ENCODE results near the gene CASK. TPM values are rescaled to one million over a fixed set of nuclear protein-coding genes. Genes with fewer than 3 reads are reported as not detected.

The CASK gene
- total and polyA plus RNA-seq, 7 donors, result 9.5 to 37.1 (median 18.4) TPM

- Histone ChIP-seq H3K27ac (no peak overlapping the region), H3K36me3 (no peaks in the 10 kb centered on the region), H3K27me3 (no peaks in the 10 kb centered on the region), H3K9me3 (no peaks in the 10 kb centered on the region), H3K4me3 (no peak overlapping the region), H3K4me1 (peaks cover 0 to 7% (median 0%) of the 10 kb centered on the region in 4 donors)
- no peak for DNase-seq
- intact Hi-C loops (cut with DNase I), result loop anchor here (5.0 kb wide), 1 partner anchor 1758 kb away; no protein-coding TSS in a partner anchor
- WGBS, 2 donors, result 84 to 87% methylated on average over 6 of the region's 6 CpGs
- TF ChIP-seq POLR2A (IDR thresholded peaks at IDR 0.05) (no peak), POLR2AphosphoS5 (IDR thresholded peaks at IDR 0.05) (no peak), CTCF (IDR thresholded peaks at IDR 0.05) (no peak), EP300 (IDR thresholded peaks at IDR 0.05) (no peak)
Measured at GRCh38 chrX:41799661-41800060, 123.7 kb downstream of the CASK start.

DNA sequence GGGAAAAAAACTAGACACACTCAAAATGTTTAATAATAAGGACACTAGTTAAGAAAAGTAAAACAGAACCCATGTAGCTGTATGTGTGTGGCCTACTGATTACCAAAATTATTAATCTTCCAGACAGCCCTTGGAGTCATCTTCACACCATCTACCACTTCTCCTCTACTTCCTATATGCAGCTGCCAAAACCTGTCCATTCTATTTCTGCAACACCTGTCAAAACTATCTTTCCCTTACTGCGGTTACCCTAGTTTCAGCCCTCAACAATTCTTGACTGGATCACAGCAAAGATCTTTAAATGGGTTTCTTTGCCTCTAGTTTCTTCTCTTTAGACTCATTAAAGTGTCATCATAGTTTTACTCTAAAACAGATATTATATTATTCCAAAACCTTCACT is 126.8 kb downstream of the CASK start:
- WGBS, 2 donors, result 81 to 98% methylated on average over 1 of the region's 1 CpG
- no peak for DNase-seq
- H3K27ac ChIP-seq, result no peak overlapping the region
- intact Hi-C loops (cut with DNase I), result loop anchor here (5.0 kb wide), 1 partner anchor 1761 kb away; no protein-coding TSS in a partner anchor
- H3K36me3 ChIP-seq, result no peaks in the 10 kb centered on the region
- no peaks in the 10 kb centered on the region for H3K9me3 ChIP-seq
- H3K27me3 ChIP-seq, result no peaks in the 10 kb centered on the region
- peaks cover 0 to 7% (median 0%) of the 10 kb centered on the region in 4 donors for H3K4me1 ChIP-seq
- H3K4me3 ChIP-seq, result no peak overlapping the region
- TF ChIP-seq EP300 (IDR thresholded peaks at IDR 0.05) (no peak), CTCF (IDR thresholded peaks at IDR 0.05) (no peak), POLR2AphosphoS5 (IDR thresholded peaks at IDR 0.05) (no peak), POLR2A (IDR thresholded peaks at IDR 0.05) (no peak)

GRCh38 chrX:41796046-41796445 is 127.3 kb downstream of the CASK start:
- H3K27me3 ChIP-seq, result no peaks in the 10 kb centered on the region
- H3K4me3 ChIP-seq, result no peak overlapping the region
- no peaks in the 10 kb centered on the region for H3K9me3 ChIP-seq
- DNase-seq, result no peak
- no peak overlapping the region for H3K27ac ChIP-seq
- TF ChIP-seq POLR2A (IDR thresholded peaks at IDR 0.05) (no peak), POLR2AphosphoS5 (IDR thresholded peaks at IDR 0.05) (no peak), EP300 (IDR thresholded peaks at IDR 0.05) (no peak), CTCF (IDR thresholded peaks at IDR 0.05) (no peak)
- 38 to 63% methylated on average over 1 of the region's 1 CpG for WGBS, 2 donors
- no peaks in the 10 kb centered on the region for H3K36me3 ChIP-seq
- intact Hi-C loops (cut with DNase I), result loop anchor here (5.0 kb wide), 1 partner anchor 1761 kb away; no protein-coding TSS in a partner anchor
- peaks cover 0 to 7% (median 0%) of the 10 kb centered on the region in 4 donors for H3K4me1 ChIP-seq

DNA sequence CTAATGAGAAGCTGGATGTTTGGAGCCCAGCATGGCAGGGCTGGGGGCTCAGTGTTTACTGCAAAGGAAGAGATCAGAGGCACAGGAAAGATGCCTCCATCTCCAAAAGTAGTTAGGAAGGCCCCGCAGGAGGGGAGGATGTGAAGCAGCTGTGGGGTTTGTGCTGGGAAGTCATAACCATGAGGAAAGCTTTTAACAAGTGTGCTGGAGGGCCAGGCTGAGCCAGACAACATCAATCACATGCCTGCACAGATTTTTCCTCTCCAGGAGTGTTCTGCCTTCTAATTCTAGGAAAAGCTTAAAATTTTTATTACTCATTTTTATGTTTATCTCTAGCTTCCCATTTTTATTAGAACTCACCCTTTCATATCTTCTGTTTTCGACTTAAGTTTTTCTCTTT is 134.0 kb downstream of the CASK start:
- DNase-seq, result peak; percentile 72

DNA sequence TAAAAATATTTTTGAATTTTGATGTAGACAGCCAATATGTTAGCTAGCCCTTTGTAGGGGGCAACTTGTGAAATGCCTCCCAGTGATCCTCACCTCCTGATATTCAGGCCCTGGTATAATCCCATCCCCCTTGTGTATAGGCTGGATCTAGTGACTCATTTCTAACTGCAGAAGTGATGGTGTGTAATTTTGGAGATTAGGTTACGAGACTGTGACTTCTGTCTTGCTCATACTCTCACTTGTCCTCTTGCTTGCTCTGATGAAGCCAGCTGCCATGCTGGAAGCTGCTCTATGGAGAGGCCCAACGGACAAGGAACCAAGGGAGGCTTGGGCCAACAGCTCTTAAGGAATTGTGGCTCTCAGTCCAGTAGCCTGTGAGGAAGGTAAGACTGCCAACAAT is 137.7 kb downstream of the CASK start:
- intact Hi-C loops (cut with DNase I), result no loop called here
- H3K9me3 ChIP-seq, result no peaks in the 10 kb centered on the region
- H3K36me3 ChIP-seq, result no peaks in the 10 kb centered on the region
- TF ChIP-seq CTCF (IDR thresholded peaks at IDR 0.05), result no peak
- TF ChIP-seq EP300 (IDR thresholded peaks at IDR 0.05), result no peak
- TF ChIP-seq POLR2A (IDR thresholded peaks at IDR 0.05), result no peak
- TF ChIP-seq POLR2AphosphoS5 (IDR thresholded peaks at IDR 0.05), result no peak
- WGBS, 2 donors, result 88 to 94% methylated on average over 2 of the region's 2 CpGs
- no peaks in the 10 kb centered on the region for H3K4me1 ChIP-seq
- no peak overlapping the region for H3K4me3 ChIP-seq
- no peak for DNase-seq
- no peak overlapping the region for H3K27ac ChIP-seq
- H3K27me3 ChIP-seq, result no peaks in the 10 kb centered on the region

More for the DNA sequence above, 134.0 kb downstream of the CASK start:
- Histone ChIP-seq H3K9me3 (no peaks in the 10 kb centered on the region), H3K4me3 (no peak overlapping the region), H3K4me1 (no peaks in the 10 kb centered on the region), H3K27ac (no peak overlapping the region), H3K27me3 (no peaks in the 10 kb centered on the region), H3K36me3 (no peaks in the 10 kb centered on the region)
- 71 to 79% methylated on average over 2 of the region's 2 CpGs for WGBS, 2 donors
- TF ChIP-seq EP300 (IDR thresholded peaks at IDR 0.05), result no peak
- intact Hi-C loops (cut with DNase I), result no loop called here

Data from sigmoid colon (tissue), 7 donors.